GM12878 (cell line): Measurements from ENCODE around the gene ANXA2R. TPM values are rescaled to one million over a fixed set of nuclear protein-coding genes. Genes with fewer than 3 reads are reported as not detected.
A peak's percentile ranks its signal among the peaks of the same experiment; 100 is the strongest.

Experiments used
- BACH1 ChIP-seq: fragments of 450-650 bp; IDR thresholded peaks from 2 replicates; pipeline ENCODE4 v1.6.1; 2017; ENCODE audit warnings: mild to moderate bottlenecking, borderline replicate concordance
- BMI1 ChIP-seq: fragments of 450-650 bp; IDR thresholded peaks from 2 replicates; pipeline ENCODE4 v1.6.1; 2016; ENCODE audit warnings: mild to moderate bottlenecking, moderate library complexity, borderline replicate concordance
- CEBPB ChIP-seq, 2 experiments: fragments of 150-350 bp in 1 of 2; IDR thresholded peaks; 2 replicates each; pipeline ENCODE4 v1.6.1; 2012 to 2014; ENCODE audit warnings: low read depth in 2 of 2, low read length in 2 of 2, borderline replicate concordance in 1 of 2, inconsistent platforms in 1 of 2
- EGR1 ChIP-seq, 2 experiments: IDR thresholded peaks; 1 replicate in 1 of 2; 2 replicates in 1 of 2; pipeline ENCODE4 v1.6.1; 2011 to 2012; ENCODE audit warnings: low read depth in 2 of 2, low read length in 2 of 2, borderline replicate concordance in 1 of 2, mild to moderate bottlenecking in 1 of 2, moderate library complexity in 1 of 2
- ETV6 ChIP-seq, 2 experiments: fragments of 450-650 bp in 1 of 2; IDR thresholded peaks in 1 of 2; conservative IDR thresholded peaks in 1 of 2; 2 replicates each; pipeline ENCODE4 v1.6.1; 2014; ENCODE audit warnings: antibody characterized with exemption in 1 of 2, borderline replicate concordance in 1 of 2, low read depth in 1 of 2, mild to moderate bottlenecking in 1 of 2, moderate library complexity in 1 of 2
- FOXM1 ChIP-seq: IDR thresholded peaks from 2 replicates; pipeline ENCODE4 v1.6.1; 2012; ENCODE audit warnings: low read depth, mild to moderate bottlenecking, inconsistent platforms, low read length, moderate library complexity
- HCFC1 ChIP-seq: fragments of 150-350 bp; IDR thresholded peaks from 2 replicates; pipeline ENCODE4 v1.6.1; 2014; ENCODE audit warnings: low read length
- MAX ChIP-seq: IDR thresholded peaks from 2 replicates; pipeline ENCODE4 v1.6.1; 2012; ENCODE audit warnings: low read depth, low read length, improper control_type of control experiment
- NFIC ChIP-seq: IDR thresholded peaks from 2 replicates; pipeline ENCODE4 v1.6.1; 2012; ENCODE audit warnings: low read depth, mild to moderate bottlenecking, inconsistent platforms, low read length, moderate library complexity
- NFYB ChIP-seq: IDR thresholded peaks from 2 replicates; pipeline ENCODE4 v1.6.1; 2011; ENCODE audit warnings: low read depth, mild to moderate bottlenecking, low read length, improper control_type of control experiment, moderate library complexity; ENCODE audit not compliant: insufficient read depth
- POLR2AphosphoS5 ChIP-seq: IDR thresholded peaks from 2 replicates; pipeline ENCODE4 v1.6.1; 2011; ENCODE audit warnings: mild to moderate bottlenecking, low read length, inconsistent platforms
- RCOR1 ChIP-seq: conservative IDR thresholded peaks from 2 replicates; pipeline ENCODE4 v1.6.1; 2012; ENCODE audit warnings: low read depth, low read length, improper control_type of control experiment
- SIX5 ChIP-seq: IDR thresholded peaks from 2 replicates; pipeline ENCODE4 v1.6.1; 2011; ENCODE audit warnings: mild to moderate bottlenecking, low read depth, low read length, moderate library complexity; ENCODE audit not compliant: severe bottlenecking
- SREBF1 ChIP-seq: IDR thresholded peaks from 2 replicates; pipeline ENCODE4 v1.6.1; 2012; ENCODE audit warnings: mild to moderate bottlenecking, low read length
- SUPT20H ChIP-seq: IDR thresholded peaks from 2 replicates; pipeline ENCODE4 v1.6.1; 2011; ENCODE audit warnings: low read depth, mild to moderate bottlenecking, low read length, moderate library complexity, borderline replicate concordance; ENCODE audit not compliant: control insufficient read depth
- ZNF622 ChIP-seq: fragments of 450-650 bp; IDR thresholded peaks from 2 replicates; pipeline ENCODE4 v1.6.1; 2017; ENCODE audit warnings: mild to moderate bottlenecking, inconsistent platforms
- ZZZ3 ChIP-seq: IDR thresholded peaks from 2 replicates; pipeline ENCODE4 v1.6.1; 2011; ENCODE audit warnings: low read depth; ENCODE audit not compliant: control insufficient read depth, insufficient read length
- polyA plus RNA-seq, 11 experiments: library from polyadenylated mRNA; depleted of rRNA in 4 of 11; unstranded in 6 of 11; stranded (reverse) in 5 of 11; fragments of >200 nt; fragmentation: Nextera tagmentation in 4 of 11; fragmentation: Illumina TruSeq in 1 of 11; extraction: Ambion mirVana in 4 of 11; extraction: Trizol in 1 of 11; gene quantifications; 1 replicate in 1 of 11; 2 replicates in 10 of 11; pipeline versions ENCODE4 v1.2.1 to v1.2.3, GENCODE V29; 2011 to 2016; ENCODE audit warnings: inconsistent platforms in 2 of 11, missing spikeins in 2 of 11, low read depth in 1 of 11
- total RNA-seq, 4 experiments: library from RNA; depleted of rRNA in 3 of 4; stranded (reverse); fragments of >200 nt in 3 of 4; fragmentation: Illumina TruSeq in 1 of 4; extraction: Trizol in 1 of 4; gene quantifications; 2 replicates each; pipeline versions ENCODE4 v1.2.1 to v1.2.3, GENCODE V29; 2013 to 2021
- TF ChIP-seq, protein P1 (sequence below): IDR thresholded peaks from 2 replicates; pipeline ENCODE4 v1.6.1; 2011; ENCODE audit warnings: mild to moderate bottlenecking, low read depth, low read length, moderate library complexity; ENCODE audit not compliant: insufficient replicate concordance
- TF ChIP-seq, protein P2 (sequence below): fragments of 450-650 bp; formaldehyde crosslinking; IDR thresholded peaks from 2 replicates; pipeline ENCODE4 v1.5.0; 2022; ENCODE audit warnings: mild to moderate bottlenecking, missing genetic modification characterization

ANXA2R gene
- total and polyA plus RNA-seq, 10 of the 15 experiments (the other 5 are each of a cell fraction or from before 2014, with no cell fraction given), result 2.3 to 7.8 (median 4.4) TPM

DNA sequence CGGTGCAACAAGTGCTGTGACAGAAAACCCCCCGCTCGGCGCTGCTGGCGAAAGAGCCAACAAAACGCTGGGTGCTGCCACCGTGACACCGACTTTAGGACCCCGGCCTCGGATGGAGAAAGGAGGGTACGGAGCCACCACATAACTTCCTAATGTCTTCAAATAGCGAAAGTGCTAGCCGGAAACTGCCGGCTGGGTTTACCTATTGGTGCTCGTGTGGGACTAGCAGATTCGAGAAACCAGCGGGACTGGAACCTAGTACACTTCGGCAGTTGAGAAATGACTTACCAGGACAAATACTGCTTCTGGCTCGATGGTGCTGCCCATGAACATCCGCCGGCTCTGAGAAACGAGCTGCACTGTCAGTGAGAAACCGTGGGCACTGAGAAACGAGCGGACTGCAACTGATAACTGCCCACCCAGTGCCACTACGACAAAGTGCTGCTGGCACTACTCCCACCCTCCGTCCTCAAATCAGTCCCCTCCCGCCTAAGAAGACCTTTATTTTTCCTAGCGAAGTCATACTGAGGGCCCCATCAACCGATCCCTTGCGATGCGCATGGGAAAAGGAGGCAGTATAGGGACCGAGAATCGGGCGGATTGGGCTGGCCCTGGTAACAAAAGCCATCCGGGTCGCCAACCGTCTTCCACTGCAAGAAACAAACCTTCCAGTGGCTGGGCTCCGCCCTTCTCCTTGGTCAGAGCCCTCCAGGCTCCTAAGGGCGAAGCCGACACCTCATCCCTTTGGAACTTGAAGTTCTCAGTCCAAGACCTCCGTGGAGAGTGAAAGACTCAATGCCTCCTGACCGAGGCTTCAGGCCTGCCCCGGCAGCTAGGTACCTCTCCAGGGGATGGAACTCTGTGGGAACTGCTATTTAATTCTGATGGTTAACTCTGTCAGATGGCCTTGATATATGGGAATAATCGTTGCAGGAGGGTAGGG, 27.0 kb upstream of the ANXA2R start (continued):
- TF ChIP-seq CEBPB (IDR thresholded peaks at IDR 0.05; ENCODE audit: borderline replicate concordance in 1 of 2, low read depth in 2 of 2, low read length in 2 of 2) (no peak), ETV6 (conservative IDR thresholded peaks at IDR 0.05 in 1 of 2, IDR thresholded peaks at IDR 0.05 in 1 of 2; ENCODE audit: borderline replicate concordance in 1 of 2, low read depth in 1 of 2) (peak in 1 of 2 experiments; percentile 86; a peak in 2 of 4 replicates), SREBF1 (no peak), NFIC (peak; percentile 54; the same call in 1 of the 2 replicates), BMI1 (no peak), SIX5 (peak; percentile 67), SUPT20H (no peak), ZZZ3 (no peak), MAX (no peak), BACH1 (no peak), NFYB (no peak), FOXM1 (no peak), RCOR1 (no peak), HCFC1 (peak; percentile 81), ZNF622 (no peak), EGR1 (IDR thresholded peaks at IDR 0.05; ENCODE audit: borderline replicate concordance in 1 of 2, low read depth in 2 of 2, low read length in 2 of 2) (0 out of 3 replicates have a peak, but pooled peaks of 1 of the 2 experiments have one; percentile 29), POLR2AphosphoS5 (peak; percentile 73; the same call in 1 of the 2 replicates)
- TF ChIP-seq, protein P1, sequence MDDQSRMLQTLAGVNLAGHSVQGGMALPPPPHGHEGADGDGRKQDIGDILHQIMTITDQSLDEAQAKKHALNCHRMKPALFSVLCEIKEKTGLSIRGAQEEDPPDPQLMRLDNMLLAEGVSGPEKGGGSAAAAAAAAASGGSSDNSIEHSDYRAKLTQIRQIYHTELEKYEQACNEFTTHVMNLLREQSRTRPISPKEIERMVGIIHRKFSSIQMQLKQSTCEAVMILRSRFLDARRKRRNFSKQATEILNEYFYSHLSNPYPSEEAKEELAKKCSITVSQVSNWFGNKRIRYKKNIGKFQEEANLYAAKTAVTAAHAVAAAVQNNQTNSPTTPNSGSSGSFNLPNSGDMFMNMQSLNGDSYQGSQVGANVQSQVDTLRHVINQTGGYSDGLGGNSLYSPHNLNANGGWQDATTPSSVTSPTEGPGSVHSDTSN, result no peak
- TF ChIP-seq, protein P2, sequence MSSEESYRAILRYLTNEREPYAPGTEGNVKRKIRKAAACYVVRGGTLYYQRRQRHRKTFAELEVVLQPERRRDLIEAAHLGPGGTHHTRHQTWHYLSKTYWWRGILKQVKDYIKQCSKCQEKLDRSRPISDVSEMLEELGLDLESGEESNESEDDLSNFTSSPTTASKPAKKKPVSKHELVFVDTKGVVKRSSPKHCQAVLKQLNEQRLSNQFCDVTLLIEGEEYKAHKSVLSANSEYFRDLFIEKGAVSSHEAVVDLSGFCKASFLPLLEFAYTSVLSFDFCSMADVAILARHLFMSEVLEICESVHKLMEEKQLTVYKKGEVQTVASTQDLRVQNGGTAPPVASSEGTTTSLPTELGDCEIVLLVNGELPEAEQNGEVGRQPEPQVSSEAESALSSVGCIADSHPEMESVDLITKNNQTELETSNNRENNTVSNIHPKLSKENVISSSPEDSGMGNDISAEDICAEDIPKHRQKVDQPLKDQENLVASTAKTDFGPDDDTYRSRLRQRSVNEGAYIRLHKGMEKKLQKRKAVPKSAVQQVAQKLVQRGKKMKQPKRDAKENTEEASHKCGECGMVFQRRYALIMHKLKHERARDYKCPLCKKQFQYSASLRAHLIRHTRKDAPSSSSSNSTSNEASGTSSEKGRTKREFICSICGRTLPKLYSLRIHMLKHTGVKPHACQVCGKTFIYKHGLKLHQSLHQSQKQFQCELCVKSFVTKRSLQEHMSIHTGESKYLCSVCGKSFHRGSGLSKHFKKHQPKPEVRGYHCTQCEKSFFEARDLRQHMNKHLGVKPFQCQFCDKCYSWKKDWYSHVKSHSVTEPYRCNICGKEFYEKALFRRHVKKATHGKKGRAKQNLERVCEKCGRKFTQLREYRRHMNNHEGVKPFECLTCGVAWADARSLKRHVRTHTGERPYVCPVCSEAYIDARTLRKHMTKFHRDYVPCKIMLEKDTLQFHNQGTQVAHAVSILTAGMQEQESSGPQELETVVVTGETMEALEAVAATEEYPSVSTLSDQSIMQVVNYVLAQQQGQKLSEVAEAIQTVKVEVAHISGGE (CRISPR knock-in tag), result no peak
